KG1 (cell line): ENCODE measurements around the gene DAZAP1.

ENCODE experiments used
- DNase-seq: peaks from one replicate; lab custom pipeline; 2025; lab: John Stamatoyannopoulos, UW

DAZAP1 gene

DNA sequence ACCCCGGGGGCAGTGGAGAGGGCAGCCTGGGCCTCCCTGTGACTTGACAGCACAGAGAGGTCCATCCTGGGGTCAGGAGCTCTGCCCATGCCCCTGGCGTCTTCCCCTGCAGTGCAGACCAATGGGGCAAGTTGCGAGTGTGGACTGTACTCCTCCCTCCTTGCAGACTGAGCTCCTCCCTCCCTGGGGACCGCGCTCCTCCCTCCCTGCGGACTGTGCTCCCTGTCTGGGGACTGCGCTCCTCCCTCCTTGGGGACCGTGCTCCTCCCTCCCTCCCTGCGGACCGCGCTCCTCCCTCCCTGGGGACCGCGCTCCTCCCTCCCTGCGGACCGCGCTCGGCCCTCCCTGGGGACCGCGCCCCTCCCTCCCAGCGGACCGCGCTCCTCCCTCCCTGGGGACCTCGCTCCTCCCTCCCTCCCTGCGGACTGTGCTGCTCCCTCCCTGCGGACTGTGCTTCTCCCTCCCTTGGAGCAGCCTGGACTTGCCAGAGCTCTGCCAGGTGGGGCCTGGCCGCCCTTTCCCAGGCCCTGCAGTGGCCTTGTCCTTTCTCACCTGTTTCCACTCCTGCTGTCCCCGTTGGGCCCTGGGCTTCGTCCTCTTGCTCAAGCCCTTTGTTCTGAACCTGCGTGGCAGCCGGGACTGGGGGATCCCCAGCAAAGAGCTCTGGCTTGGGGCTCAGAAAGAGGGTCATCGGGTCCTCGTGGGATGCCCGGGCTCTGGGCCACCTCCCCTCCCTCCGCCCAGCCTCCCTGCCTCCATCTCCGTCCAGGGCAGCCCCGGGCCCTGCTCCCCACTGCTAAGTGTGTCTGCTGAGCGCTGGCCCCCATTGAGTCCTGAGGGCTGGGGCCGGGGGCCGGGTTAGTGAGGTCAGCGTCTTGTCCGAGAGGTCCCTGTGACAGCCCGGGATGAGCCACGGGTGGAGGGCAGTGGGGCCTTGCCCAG is 12.9 kb upstream of the DAZAP1 start:
- no peak for DNase-seq

DNA sequence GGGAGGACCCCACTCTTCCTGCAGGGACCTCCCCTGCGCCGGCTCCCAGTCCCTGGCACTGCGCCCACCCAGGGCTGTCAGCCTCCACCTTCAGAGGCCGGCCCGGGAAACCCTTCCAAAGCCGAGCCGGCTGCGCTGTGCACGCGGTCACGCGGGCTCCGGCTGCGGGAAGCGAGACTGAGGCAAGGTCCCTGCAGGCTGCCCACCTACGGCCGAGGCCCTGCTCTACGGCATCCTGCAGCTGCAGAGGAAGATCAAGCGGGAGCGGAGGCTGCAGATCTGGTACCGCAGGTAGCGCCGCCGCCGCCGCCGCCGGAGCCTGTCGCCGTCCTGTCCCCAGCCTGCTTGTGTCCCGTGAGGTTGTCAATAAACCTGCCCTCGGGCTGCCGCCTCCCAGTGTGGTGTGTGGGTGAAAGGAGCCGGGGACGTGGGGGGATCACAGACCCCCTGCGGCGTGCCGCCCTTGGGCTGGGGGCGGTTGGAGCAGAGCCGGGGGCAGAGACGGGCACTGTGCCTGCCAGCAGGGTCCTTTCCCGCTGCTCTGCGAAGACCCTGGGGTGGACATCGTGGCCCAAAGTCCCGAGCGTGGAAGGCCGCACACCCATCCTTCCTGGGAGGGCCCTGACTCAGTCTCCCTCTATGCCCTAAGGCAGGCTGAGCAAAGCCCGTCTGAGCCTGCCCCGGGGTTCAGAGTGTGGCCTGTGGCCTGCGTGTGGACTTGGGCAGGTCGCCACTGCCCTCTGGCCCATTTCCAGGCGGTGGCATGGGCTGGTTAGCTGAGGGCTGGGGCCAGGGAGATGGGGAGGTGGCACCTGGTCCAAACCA is 12.0 kb upstream of the DAZAP1 start:
- DNase-seq = no peak

DNA sequence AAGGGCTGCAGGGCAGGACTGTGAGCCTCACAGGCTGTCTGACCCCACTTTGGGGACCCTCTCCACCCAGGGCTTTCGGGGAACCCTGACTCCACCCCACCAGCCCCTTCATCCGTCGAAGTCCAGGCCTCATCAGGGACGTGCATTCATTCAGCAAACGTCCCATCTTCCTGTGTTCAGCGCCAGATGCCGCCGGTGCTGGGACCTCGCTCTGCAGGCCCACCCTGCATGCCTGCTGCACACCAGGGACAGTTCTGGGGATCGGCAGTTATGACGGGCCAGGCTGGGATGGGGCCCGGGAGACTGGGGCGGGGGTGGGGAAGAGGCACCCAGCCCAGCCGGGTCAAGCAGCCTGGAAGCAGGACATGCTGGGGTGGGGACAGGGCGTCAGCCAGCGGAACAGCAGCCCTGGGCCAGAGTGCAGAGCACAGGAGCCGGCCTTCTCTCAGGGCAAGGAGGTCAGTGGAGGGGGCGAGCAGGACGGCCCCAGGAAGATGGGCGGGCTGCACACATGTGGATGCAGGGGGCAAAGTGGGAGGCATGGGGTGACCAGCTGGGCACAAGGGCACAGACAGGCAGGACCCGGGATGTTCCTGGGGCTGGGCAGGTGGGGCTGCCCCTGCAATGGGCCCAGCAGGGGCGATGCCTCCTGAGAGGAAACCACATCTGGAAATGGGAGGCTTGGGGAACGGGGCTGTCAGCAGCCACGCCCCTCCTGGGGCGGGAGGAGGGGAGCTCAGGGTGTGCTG is 11.2 kb upstream of the DAZAP1 start:
- DNase-seq = no peak

DNA sequence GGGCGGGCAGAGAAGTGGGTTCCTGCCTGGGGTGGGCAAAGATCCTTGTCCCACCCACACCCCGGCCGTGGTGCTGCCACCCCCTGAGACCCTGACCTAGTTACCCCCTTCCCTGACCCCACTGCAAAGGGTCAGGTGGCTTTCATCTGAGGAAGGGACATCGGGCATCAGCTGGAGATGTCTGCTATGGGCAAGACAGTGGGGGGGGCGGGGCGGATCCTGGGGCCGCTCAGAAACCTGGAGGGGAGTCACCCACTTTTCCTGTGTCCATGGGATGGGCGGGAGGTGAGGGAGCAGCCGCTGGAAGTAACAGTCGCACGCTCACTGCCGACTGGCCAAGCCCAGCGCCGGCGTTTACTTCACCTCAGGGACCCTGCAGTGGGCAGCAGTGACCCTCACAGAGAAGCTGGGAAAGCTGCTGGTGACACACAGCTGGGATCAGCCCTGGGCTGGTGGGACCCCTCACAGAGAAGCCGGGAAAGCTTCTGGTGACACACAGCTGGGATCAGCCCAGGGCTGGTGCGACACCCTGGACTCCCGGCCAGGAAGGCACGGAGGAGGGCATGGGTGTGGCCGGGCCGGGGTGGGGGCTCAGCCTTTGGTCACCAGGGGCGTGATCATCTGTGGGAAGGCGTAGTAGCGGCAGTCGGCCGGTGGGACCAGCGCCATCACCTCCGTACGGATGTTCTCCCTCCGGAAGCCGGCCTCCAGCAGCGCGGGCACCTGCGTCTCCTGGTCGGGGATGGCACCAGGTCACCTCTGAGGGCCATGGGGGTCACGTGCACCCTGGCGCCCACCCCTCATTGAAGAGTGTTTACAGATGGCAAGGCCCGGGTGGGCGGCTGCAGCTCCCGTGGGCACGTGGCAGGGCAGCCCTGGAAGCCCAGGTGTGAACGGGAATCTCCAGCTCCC is 10.4 kb upstream of the DAZAP1 start:
- DNase-seq = no peak

DNA sequence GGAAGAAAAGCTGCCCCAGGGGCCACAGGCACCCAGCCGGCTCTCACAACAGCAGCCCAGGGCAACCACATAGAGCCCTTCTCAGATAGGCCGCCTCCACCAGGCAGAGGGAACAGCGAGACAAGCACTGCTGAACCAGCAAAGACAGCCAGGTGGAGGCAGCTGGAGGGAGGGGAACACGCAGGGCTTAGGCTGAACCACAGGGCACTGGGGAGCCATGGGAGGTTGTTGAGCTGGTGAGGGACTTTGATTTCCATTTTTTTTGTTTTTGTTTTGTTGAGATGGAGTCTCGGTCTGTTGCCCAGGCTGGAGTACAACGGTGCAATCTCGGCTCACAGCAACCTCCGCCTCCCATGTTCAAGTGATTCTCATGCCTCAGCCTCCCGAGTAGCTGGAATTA is 9.5 kb upstream of the DAZAP1 start:
- DNase-seq = no peak

DNA sequence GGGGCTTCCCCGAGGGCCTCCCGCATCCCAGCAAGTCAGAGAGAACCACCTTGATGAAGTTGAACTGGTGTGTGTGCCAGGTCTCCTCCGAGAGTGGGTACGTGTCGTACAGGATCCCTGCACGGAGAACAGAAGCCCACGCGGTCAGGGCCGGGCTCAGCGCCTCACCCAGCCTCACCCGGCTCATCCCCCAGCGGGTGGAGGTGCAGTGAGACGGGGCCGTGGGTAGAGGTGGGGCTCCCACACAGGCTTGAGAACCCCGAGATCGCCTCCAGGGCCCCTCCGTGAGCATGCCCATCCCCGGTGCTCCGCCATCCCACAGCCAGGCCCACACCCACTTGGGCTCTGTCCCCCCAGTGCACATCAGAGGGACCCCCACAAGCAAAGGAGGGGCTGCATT is 8.3 kb upstream of the DAZAP1 start:
- no peak for DNase-seq

DNA sequence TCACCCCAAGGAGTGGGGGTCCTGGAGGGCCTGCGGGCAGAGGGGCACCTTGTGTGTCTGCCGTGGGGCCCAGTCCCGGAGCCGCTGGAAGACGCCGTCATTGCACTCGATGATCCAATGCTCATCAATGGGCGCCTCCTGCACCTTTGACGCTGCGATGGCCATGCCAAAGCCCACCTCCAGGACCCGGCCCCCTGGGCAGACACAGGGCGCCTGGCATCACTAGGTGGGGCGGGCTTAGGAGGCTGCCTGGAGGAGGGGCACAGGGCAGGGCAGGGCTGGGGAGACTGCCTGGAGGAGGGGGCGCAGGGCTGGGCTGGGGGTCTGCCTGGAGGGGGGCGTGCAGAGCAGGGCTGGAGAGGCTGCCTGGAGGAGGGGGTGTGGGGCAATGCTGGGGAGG is 7.6 kb upstream of the DAZAP1 start:
- DNase-seq = no peak

DNA sequence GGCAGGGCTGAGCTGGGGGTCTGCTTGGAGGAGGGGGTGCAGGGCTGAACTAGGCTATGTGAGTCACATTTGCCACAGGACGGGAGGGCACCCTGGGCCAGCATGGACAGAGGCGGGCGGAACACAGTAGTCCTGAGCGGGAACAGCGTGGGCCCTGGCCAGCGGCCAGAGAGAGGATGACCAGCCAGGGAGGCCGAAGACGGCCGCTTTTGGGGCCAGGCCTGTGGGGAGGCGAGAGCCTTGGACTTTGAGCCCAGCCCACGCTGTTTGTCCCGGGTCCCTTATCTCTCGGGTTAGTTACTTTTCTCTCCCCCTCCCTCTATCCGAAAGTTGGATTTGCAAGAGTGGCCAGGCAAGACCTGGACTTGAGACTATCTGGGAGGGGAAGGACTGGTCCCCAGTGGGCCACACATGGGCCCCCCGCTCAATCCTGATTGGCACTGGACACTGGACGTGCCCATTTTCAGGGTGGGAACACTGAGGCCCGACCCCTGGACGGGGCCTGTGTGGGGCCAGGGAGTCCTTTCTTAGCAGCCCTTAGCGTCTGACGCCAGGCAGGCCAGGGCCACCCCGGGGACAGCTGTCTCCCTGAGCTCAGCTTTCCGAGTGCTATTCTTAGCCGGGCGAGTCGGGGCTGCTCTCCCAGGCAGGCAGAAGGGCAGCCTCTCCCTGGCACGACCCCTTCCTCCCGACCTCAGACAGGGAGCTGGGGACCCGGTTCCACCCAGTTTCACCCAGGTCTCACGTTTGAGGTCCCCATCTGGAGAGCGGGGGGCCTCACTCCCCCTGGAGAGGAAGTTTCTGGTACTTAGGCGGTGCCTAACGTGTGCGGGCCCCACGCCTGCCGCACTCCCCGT is 6.9 kb upstream of the DAZAP1 start:
- no peak for DNase-seq

DNA sequence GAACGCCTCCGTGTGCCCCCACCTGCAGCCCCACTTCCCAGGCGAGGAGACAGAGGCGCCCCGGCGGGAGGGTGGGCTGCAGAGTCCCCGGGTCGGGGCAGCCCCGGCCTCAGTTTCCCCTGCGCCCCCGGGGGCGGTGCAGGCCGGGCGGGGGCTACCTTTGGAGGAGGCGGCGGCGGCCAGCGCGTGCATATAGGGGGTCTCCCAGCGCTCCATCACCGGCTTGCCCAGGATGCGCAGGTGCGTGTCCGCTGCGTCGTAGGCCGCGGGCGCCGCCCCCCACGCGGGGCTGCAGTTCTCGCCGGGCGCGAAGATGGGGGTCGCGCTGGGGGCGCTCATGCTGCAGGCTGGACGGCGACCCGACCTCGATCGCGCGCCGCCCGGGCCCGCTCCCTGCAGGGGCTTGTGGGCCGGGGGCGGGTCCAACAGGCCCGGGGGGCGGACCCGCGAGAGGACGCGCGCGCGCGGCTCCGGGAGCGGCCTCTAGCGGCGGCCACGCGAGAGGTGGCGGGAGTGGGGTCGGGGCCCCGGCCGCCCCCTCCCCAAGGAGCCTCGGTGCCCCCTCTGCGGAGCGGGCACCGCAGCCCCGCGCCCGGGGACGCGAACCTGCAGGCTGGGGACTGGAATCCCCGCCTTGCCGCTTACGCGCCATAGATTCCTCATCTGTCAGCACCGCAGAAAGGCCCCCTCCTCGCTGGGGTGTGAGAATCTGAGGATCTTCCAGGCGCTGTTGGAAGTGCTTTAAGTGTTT is 6.1 kb upstream of the DAZAP1 start, which contains the start of gene GAMT:
Gene GAMT (minus strand): TSS at position 405 of the 751 bp plus-strand sequence. CDS start 66 bp downstream, at position 339.
- peak; percentile 43 for DNase-seq

DNA sequence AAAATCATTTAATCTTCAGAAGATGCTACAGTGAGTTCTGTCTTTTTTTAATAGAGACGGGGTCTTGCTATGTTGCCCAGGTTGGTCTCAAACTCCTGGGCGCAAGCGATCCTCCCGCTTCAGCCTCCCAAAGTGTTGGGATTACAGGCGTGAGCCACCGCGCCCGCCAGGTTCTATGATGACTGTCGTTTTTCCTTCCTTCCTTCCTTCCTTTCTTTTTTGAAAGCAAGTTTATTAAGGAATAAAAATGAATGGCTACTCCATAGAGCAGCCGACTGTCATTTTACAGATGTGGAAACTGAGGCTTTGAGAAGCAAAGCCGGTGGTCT is 5.5 kb upstream of the DAZAP1 start:
- DNase-seq = no peak

DNA sequence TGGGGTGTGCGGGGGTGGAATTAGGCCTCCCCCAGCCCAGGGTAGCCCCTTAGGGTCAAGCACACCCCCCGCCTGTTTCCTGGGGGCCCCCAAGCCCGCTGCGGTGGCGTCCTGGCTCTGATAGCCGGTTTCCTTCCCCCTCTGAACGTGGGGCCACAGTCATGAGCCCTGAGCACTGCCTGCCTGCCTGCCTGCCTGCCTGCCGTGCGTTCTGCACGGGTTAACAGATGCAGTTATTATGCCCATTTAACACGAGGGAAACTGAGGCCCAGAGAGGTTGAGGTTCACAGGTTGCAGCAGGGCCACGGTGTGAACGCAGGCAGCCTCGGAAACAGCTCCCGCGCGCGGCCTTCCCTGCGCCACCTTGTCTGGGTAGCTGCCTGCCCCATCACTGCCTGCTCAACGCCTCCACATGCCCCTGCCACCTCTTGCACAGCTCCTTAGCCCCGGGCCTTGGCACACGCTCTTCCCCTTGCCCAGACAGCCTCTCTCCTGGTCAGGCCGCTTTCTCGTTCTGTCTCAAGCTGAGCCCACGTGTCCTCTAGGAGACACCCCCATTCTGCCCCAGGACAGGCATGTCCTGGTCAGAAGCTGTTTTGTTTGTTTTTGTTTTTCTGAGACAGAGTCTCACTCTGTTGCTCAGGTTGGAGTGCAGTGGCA is 4.8 kb upstream of the DAZAP1 start:
- no peak for DNase-seq

DNA sequence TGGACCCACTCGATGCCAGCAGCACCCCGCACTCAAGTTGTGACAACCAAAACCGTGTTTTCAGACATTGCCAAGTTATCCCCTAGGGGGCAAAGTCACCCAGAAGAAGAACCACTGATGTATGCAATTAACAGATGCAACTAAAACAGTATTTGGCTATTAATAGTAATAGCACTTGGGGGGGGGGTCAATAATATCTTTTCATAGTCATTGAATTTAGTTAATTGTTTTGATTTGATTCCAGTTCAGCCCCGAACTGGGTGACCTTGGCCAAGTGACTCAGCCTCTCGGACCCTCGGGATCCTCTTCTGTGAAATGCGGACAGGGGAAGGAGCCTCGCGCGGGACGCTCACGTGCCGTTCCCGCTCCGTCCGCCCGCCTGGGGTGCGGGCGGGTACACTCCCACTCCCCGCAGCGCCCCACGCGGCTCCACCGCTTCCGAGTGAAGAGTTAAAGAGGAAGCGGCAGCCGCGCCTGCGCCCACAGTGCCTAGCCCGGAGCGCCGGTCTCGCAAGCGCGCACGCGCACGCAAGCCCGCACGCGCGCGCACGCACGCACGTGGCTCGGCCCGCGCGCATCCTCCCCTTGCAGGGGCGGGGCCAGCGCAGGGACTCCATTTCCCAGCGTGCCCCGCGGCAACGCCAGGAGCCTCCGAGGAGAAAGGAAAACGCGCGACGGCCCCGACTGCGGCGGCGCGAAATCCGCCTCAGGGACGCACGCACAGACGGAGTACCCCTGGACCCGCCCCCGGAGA is 435 bp upstream of the DAZAP1 start:
- peak; percentile 92 for DNase-seq

DNA sequence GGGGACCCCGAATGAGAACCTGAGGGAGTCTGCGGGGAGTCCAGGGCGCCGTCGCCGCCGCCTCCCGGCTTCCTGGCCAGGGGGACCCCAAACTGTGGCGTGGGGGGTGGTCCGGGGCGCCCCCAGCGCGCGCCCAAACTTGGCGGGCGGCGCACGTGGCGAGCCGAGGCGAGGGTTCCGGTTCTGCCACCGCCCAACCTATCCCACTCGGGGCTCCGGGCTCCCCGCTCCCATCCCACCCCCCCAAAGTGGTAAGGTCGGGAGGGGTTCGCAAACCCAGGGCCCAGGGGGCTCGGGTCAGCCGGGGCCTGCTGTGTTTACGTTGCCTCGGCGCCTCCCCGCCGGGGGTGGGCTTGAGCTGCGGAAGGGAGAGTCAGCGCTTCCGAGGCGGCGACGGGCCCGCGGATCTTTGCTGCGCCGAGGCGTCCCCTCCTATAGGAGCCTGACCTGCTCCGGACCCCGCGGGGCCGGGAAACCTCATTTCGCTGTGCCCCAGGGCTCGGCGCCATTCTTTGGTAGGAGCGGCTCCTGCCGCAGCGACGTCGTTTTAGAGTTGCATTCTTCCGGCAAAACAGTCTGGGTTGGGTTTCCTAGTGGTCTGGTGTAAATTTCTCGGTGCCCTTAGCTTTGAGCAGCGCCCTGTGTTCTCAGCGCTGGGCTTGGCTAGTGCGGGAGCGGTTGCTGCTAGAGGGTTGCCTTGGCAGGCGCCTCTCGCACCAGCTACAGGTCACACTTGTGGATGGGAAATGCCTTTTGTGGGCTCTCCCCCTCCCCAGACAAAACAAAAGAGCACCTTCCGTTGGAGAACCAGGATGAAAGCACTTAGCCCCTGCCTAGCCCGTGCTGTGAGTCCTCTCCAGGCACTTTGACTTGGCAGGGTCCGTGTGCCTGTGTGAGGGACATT is 1.2 kb downstream of the DAZAP1 start:
- no peak for DNase-seq

DNA sequence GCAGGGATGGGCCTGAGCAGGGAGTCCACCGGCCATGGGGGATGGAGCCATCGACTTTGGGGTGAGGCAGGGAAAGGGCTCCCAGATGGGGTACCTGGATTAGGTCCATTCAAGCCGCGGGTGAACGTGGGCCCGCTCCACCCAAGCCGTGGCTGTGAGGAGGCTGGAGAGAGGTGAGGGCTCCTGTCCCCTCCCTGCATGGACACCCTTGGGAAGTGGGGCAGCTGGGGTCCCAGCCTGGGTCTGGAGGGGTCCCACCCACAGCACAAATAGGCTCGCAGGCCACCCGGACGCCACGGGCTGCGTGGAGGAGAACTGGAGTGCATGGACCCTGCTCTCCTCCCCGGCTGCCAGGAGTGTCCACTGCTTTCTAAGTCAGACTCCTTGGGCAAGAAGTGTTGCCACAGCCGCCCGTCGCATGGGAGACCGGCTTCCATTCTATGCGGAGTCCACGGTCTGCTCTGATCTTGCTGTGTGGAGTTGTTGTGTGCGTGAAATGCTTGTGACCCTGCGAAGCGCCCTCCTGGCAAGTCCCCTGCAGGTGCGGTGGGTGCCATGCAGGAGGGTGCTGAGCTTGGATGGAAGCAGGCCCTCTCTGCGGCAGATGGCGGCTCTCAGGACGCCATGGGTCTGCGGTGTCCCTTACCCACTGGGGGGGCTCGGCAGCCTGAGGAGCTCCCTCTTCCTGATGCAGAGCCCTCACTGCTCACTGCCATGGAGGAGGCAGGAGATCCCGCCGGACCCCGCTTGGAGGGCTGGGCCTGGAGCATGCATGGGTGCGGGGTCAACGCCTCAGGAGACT is 2.0 kb downstream of the DAZAP1 start:
- no peak for DNase-seq

DNA sequence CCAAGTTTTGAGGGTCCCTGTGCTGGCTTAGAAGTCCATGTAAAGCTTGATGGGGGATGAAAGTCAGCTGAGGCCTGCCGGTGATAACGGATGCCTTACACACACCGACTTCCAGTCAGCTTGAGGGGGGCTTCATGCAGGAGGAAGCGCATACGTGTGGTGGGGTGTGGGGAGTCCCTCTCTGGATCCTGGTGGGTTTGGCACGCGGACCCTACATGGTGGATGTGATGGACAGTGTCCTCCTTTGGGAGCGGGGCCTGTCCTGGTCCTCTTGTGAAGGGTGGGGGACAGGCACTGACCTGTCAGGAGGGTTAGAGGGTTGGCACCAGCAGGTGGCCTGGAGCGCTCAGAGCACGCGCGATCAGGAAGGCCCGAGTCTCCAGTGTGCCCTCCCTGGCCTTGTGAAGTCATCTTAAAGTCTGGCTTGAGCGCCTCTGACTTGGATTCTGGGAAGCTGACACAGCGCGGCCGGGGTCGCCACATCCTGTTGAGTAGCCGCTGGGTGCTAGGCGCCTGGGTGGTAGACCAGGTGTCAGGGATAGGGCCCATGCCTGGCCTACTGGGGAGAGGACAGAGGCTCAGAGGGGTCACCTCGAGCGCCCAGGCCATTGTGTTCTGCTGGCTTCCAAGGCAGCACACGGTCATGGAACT is 2.9 kb downstream of the DAZAP1 start:
- DNase-seq = no peak

DNA sequence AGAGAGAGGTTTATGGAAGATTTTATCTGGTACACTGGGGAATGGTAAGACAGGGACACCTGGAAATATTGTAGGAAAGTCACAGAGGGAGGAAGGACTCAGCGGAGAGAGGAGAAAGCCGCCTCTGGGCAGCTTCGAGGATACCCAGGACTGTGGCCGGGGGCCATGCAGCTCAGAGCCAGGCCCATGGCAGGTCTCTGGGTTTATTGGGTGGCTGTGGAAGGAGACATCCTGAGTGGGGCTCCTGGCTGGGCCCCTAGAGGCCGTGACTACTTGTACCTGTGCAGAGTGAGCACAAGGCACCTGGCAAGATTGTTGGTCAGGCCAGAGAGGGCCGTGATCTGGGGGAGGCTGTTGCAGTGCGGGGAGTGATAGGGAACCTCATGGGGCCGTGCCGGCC is 3.4 kb downstream of the DAZAP1 start:
- DNase-seq = no peak
